ENCODE data around the gene RIMBP2. TPM values are rescaled to one million over a fixed set of nuclear protein-coding genes. Genes with fewer than 3 reads are reported as not detected.

The RIMBP2 gene
- total RNA-seq, 1 experiment from 2014 or later: not detected

- Mint-ChIP-seq H3K4me3 (ENCODE audit: unreplicated experiment) (no peak overlapping the region), H3K9me3 (ENCODE audit: unreplicated experiment) (peaks cover 32% of the 10 kb centered on the region), H3K36me3 (ENCODE audit: insufficient read depth, unreplicated experiment) (no peaks in the 10 kb centered on the region), H3K4me1 (ENCODE audit: low read depth, unreplicated experiment) (no peaks in the 10 kb centered on the region), H3K27ac (ENCODE audit: unreplicated experiment) (no peak overlapping the region), H3K27me3 (ENCODE audit: insufficient read depth, unreplicated experiment) (peaks cover 2% of the 10 kb centered on the region)
- TF ChIP-seq CTCF (IDR thresholded peaks at IDR 0.05; ENCODE audit: insufficient read depth in 1 of 2, low read depth in 1 of 2, low read length in 1 of 2, severe bottlenecking in 1 of 2, unreplicated experiment in 1 of 2): no peak
- Histone ChIP-seq H3K36me3 (ENCODE audit: control insufficient read depth, insufficient read depth, low read length) (no peaks in the 10 kb centered on the region), H3K4me3 (ENCODE audit: low read depth, low read length) (no peak overlapping the region), H3K9me3 (no peaks in the 10 kb centered on the region), H3K4me1 (no peaks in the 10 kb centered on the region), H3K27me3 (replicated peaks; ENCODE audit: control insufficient read depth, insufficient read depth, low read length) (no peaks in the 10 kb centered on the region)
- ChIA-PET CTCF (no interaction called here), POLR2A (no interaction called here)
- intact Hi-C loops (cut with micrococcal nuclease; ENCODE audit: unreplicated experiment): no loop called here
- BruUV-seq (replicated peaks): no TSS peak
- DNase-seq: no peak
These were observed 43.8 kb downstream of the RIMBP2 start for GRCh38 chr12:130672089-130672820.

- no peak for DNase-seq
- Histone ChIP-seq H3K27me3 (replicated peaks; ENCODE audit: control insufficient read depth, insufficient read depth, low read length) (no peaks in the 10 kb centered on the region), H3K4me1 (no peaks in the 10 kb centered on the region), H3K9me3 (no peaks in the 10 kb centered on the region), H3K4me3 (ENCODE audit: low read depth, low read length) (no peak overlapping the region), H3K36me3 (ENCODE audit: control insufficient read depth, insufficient read depth, low read length) (no peaks in the 10 kb centered on the region)
- no peak for TF ChIP-seq CTCF (IDR thresholded peaks at IDR 0.05; ENCODE audit: insufficient read depth in 1 of 2, low read depth in 1 of 2, low read length in 1 of 2, severe bottlenecking in 1 of 2, unreplicated experiment in 1 of 2)
- H3K27me3 Mint-ChIP-seq (ENCODE audit: insufficient read depth, unreplicated experiment): peaks cover 2% of the 10 kb centered on the region
- no peaks in the 10 kb centered on the region for H3K4me1 Mint-ChIP-seq (ENCODE audit: low read depth, unreplicated experiment)
- intact Hi-C loops (cut with micrococcal nuclease; ENCODE audit: unreplicated experiment): no loop called here
- ChIA-PET POLR2A (no interaction called here), CTCF (no interaction called here)
- no peak overlapping the region for H3K27ac Mint-ChIP-seq (ENCODE audit: unreplicated experiment)
- no peak overlapping the region for H3K4me3 Mint-ChIP-seq (ENCODE audit: unreplicated experiment)
- H3K9me3 Mint-ChIP-seq (ENCODE audit: unreplicated experiment): peaks cover 37% of the 10 kb centered on the region
- no TSS peak for BruUV-seq (replicated peaks)
- no peaks in the 10 kb centered on the region for H3K36me3 Mint-ChIP-seq (ENCODE audit: insufficient read depth, unreplicated experiment)
These were observed 44.5 kb downstream of the RIMBP2 start for GRCh38 chr12:130671556-130671955.

GRCh38 chr12:130669797-130670196 is 46.3 kb downstream of the RIMBP2 start:
- no peak for DNase-seq
- H3K27me3 Mint-ChIP-seq (ENCODE audit: insufficient read depth, unreplicated experiment): peaks cover 2% of the 10 kb centered on the region
- ChIA-PET POLR2A (no interaction called here), CTCF (no interaction called here)
- peaks cover 37% of the 10 kb centered on the region for H3K9me3 Mint-ChIP-seq (ENCODE audit: unreplicated experiment)
- TF ChIP-seq CTCF (IDR thresholded peaks at IDR 0.05; ENCODE audit: insufficient read depth in 1 of 2, low read depth in 1 of 2, low read length in 1 of 2, severe bottlenecking in 1 of 2, unreplicated experiment in 1 of 2): no peak
- no peak overlapping the region for H3K27ac Mint-ChIP-seq (ENCODE audit: unreplicated experiment)
- H3K4me1 Mint-ChIP-seq (ENCODE audit: low read depth, unreplicated experiment): no peaks in the 10 kb centered on the region
- no peak overlapping the region for H3K4me3 Mint-ChIP-seq (ENCODE audit: unreplicated experiment)
- H3K36me3 ChIP-seq (ENCODE audit: control insufficient read depth, insufficient read depth, low read length): no peaks in the 10 kb centered on the region
- no peaks in the 10 kb centered on the region for H3K36me3 Mint-ChIP-seq (ENCODE audit: insufficient read depth, unreplicated experiment)
- H3K9me3 ChIP-seq: no peaks in the 10 kb centered on the region
- H3K4me1 ChIP-seq: no peaks in the 10 kb centered on the region
- no TSS peak for BruUV-seq (replicated peaks)
- intact Hi-C loops (cut with micrococcal nuclease; ENCODE audit: unreplicated experiment): no loop called here
- H3K4me3 ChIP-seq (ENCODE audit: low read depth, low read length): no peak overlapping the region
- no peaks in the 10 kb centered on the region for H3K27me3 ChIP-seq (replicated peaks; ENCODE audit: control insufficient read depth, insufficient read depth, low read length)

Measured in Caco-2 (cell line).